K562 (cell line): ENCODE measurements around the gene MCM6. TPM values are rescaled to one million over a fixed set of nuclear protein-coding genes. Genes with fewer than 3 reads are reported as not detected.

Experiments used
- ATAC-seq: fragments of 200-7000 bp; cut with Tn5 transposase; 3 replicates; pipeline ENCODE4 v1.9.1; 2020; ENCODE audit warnings: moderate library complexity
- BruUV-seq: library from RNA; stranded (reverse); fragments of 400-500 nt; replicated peaks from 2 replicates; lab custom pipeline; 2021; lab: Mats Ljungman, UMichigan
- CTCF ChIA-PET: fragments of 300-600 bp; formaldehyde crosslinking; extraction: SDS; loops from one replicate; lab custom pipeline; 2021; ENCODE audit warnings: low intra/inter-chr PET ratio; lab: Yijun Ruan, JAX
- POLR2A ChIA-PET: fragments of 300-600, 350-650 bp; sonication (Branson Sonifier 250); formaldehyde crosslinking; extraction: SDS; loops from one replicate; lab custom pipeline; 2021; ENCODE audit warnings: antibody characterized with exemption, inconsistent platforms; lab: Yijun Ruan, JAX
- DNase-seq, 4 experiments: peaks; one replicate each; pipeline versions ENCODE4 v3.0.0 to v3.0.0-alpha.2; 2011 to 2018; ENCODE audit warnings: low spot score in 3 of 4, mixed read lengths in 3 of 4; ENCODE audit errors: extremely low read depth in 1 of 4
- FAIRE-seq: peaks from 2 replicates; lab custom pipeline; 2011; peaks lifted over from hg19 to GRCh38; lab: Jason Lieb, UNC
- H2AFZ ChIP-seq: 2 replicates; pipeline ENCODE4 v1.6.0; 2011; ENCODE audit warnings: low read depth, low read length, control low read depth, inconsistent platforms
- H3K27ac ChIP-seq: fragments of 200-600 bp; 3 replicates; pipeline ENCODE4 v1.8.0; 2011; ENCODE audit warnings: low read depth, mild to moderate bottlenecking, control low read depth, inconsistent platforms, low read length, moderate library complexity, mixed read lengths; ENCODE audit errors: extremely low read depth
- H3K27me3 ChIP-seq, 2 experiments: fragments of 300-600 bp in 1 of 2; 2 replicates in 1 of 2; 3 replicates in 1 of 2; pipeline versions ENCODE4 v1.6.0 to v1.8.0; 2011; ENCODE audit warnings: inconsistent platforms in 2 of 2, low read length in 2 of 2, mild to moderate bottlenecking in 1 of 2, mixed read lengths in 1 of 2, moderate library complexity in 1 of 2; ENCODE audit not compliant: control insufficient read depth in 2 of 2, insufficient read depth in 2 of 2
- H3K36me3 ChIP-seq: fragments of 300-600 bp; 3 replicates; pipeline ENCODE4 v1.8.0; 2011; ENCODE audit warnings: mild to moderate bottlenecking, low read length, inconsistent platforms; ENCODE audit not compliant: control insufficient read depth, insufficient read depth
- H3K4me1 ChIP-seq, 2 experiments: fragments of 200-600 bp in 1 of 2; replicated peaks in 1 of 2; 2 replicates in 1 of 2; 3 replicates in 1 of 2; pipeline versions ENCODE4 v1.5.1 to v1.8.0; 2011; ENCODE audit warnings: inconsistent platforms in 2 of 2, low read length in 2 of 2, mild to moderate bottlenecking in 1 of 2, mixed read lengths in 1 of 2, moderate library complexity in 1 of 2; ENCODE audit not compliant: control insufficient read depth in 2 of 2, insufficient read depth in 2 of 2
- H3K4me2 ChIP-seq: 2 replicates; pipeline ENCODE4 v1.6.1; 2011; ENCODE audit warnings: low read length, control low read depth, inconsistent platforms, mixed read lengths; ENCODE audit not compliant: insufficient read depth
- H3K4me3 ChIP-seq: fragments of 200-600 bp; sonication (generic), shearing (Covaris generic); 2 replicates; pipeline ENCODE4 v1.5.1; 2016; ENCODE audit warnings: control low read depth, inconsistent platforms
- H3K79me2 ChIP-seq: fragments of 200-600 bp; 3 replicates; pipeline ENCODE4 v1.8.0; 2011; ENCODE audit warnings: low read length, inconsistent platforms; ENCODE audit not compliant: control insufficient read depth, insufficient read depth
- H3K9ac ChIP-seq, 2 experiments: 2 replicates each; pipeline versions ENCODE4 v1.6.0 to v1.6.1; 2011; ENCODE audit warnings: low read depth in 2 of 2, low read length in 2 of 2, control low read depth in 1 of 2, inconsistent platforms in 1 of 2, mild to moderate bottlenecking in 1 of 2, mixed read lengths in 1 of 2; ENCODE audit not compliant: insufficient read depth in 1 of 2
- H3K9me1 ChIP-seq: one replicate; pipeline ENCODE4 v1.6.0; 2011; ENCODE audit warnings: inconsistent platforms, mild to moderate bottlenecking, low read length, moderate library complexity; ENCODE audit not compliant: control insufficient read depth, insufficient read depth
- H3K9me3 ChIP-seq: replicated peaks from 2 replicates; pipeline ENCODE4 v1.5.1; 2011; ENCODE audit warnings: low read depth, low read length, inconsistent platforms; ENCODE audit not compliant: control insufficient read depth, insufficient read depth
- H4K20me1 ChIP-seq: replicated peaks from 2 replicates; pipeline ENCODE4 v1.6.1; 2011; ENCODE audit warnings: low read length, inconsistent platforms, mixed read lengths; ENCODE audit not compliant: control insufficient read depth, insufficient read depth
- ARNT ChIP-seq, 2 experiments: fragments of 450-650 bp; IDR thresholded peaks; 2 replicates each; pipeline ENCODE4 v1.6.1; 2016; ENCODE audit warnings: mild to moderate bottlenecking in 1 of 2
- ETV1 ChIP-seq: fragments of 450-650 bp; conservative IDR thresholded peaks from 2 replicates; pipeline ENCODE4 v1.6.1; 2016; ENCODE audit warnings: missing genetic modification characterization, control low read depth, low read depth, missing compliant biosample characterization
- ETV5 ChIP-seq: sonication (generic); formaldehyde crosslinking; IDR thresholded peaks from 2 replicates; pipeline ENCODE4 v1.4.0; 2020; ENCODE audit warnings: low read depth, mild to moderate bottlenecking, missing genetic modification reagents
- ILF3 ChIP-seq: fragments of 450-650 bp; IDR thresholded peaks from 2 replicates; pipeline ENCODE4 v1.6.1; 2018; ENCODE audit warnings: antibody characterized with exemption, mild to moderate bottlenecking, moderate library complexity, borderline replicate concordance
- JUND ChIP-seq, 2 experiments: IDR thresholded peaks; 2 replicates in 1 of 2; 3 replicates in 1 of 2; pipeline ENCODE4 v1.6.1; 2011; ENCODE audit warnings: borderline replicate concordance in 2 of 2, low read depth in 2 of 2, low read length in 2 of 2, improper control_type of control experiment in 1 of 2, missing biosample characterization in 1 of 2, missing genetic modification characterization in 1 of 2, missing genetic modification reagents in 1 of 2
- MEF2A ChIP-seq: IDR thresholded peaks from 2 replicates; pipeline ENCODE4 v1.6.1; 2011; ENCODE audit warnings: low read depth, mild to moderate bottlenecking, low read length, moderate library complexity; ENCODE audit not compliant: control insufficient read depth
- NFE2 ChIP-seq: IDR thresholded peaks from 2 replicates; pipeline ENCODE4 v1.6.1; 2014; ENCODE audit warnings: antibody characterized with exemption, low read depth
- PKNOX1 ChIP-seq: fragments of 450-650 bp; IDR thresholded peaks from 2 replicates; pipeline ENCODE4 v1.6.1; 2016
- RAD21 ChIP-seq, 2 experiments: fragments of 250-450 bp in 1 of 2; fragments of 450-650 bp in 1 of 2; sonication (Bioruptor Pico) in 1 of 2; formaldehyde crosslinking in 1 of 2; IDR thresholded peaks in 1 of 2; conservative IDR thresholded peaks in 1 of 2; 2 replicates each; pipeline versions ENCODE4 v1.4.0 to v1.8.0; 2020 to 2022; ENCODE audit warnings: mild to moderate bottlenecking in 2 of 2, moderate library complexity in 1 of 2
- RCOR1 ChIP-seq, 2 experiments: IDR thresholded peaks; 2 replicates each; pipeline ENCODE4 v1.6.1; 2012; ENCODE audit warnings: low read depth in 2 of 2, low read length in 2 of 2, borderline replicate concordance in 1 of 2, improper control_type of control experiment in 1 of 2
- TAF1 ChIP-seq: IDR thresholded peaks from 2 replicates; pipeline ENCODE4 v1.6.1; 2011; ENCODE audit warnings: mild to moderate bottlenecking, low read length, moderate library complexity; ENCODE audit not compliant: insufficient read depth, control insufficient read depth, severe bottlenecking; ENCODE audit errors: extremely low read depth
- ZNF316 ChIP-seq: fragments of 450-650 bp; IDR thresholded peaks from 2 replicates; pipeline ENCODE4 v1.6.1; 2016
- ZNF354B ChIP-seq: fragments of 250-450 bp; sonication (Bioruptor Pico); IDR thresholded peaks from 2 replicates; pipeline ENCODE4 v1.4.0; 2020
- ZNF436 ChIP-seq: fragments of 250-450, 450-650 bp; sonication (Bioruptor Pico); formaldehyde crosslinking; IDR thresholded peaks from 2 replicates; pipeline ENCODE4 v1.7.0; 2020; ENCODE audit warnings: mild to moderate bottlenecking
- WGBS: fragments of 100-300 bp; shearing (Covaris generic); methylation state at CpG from one replicate; pipeline ENCODE4 v1.1.6; 2016; ENCODE audit warnings: low coverage, mixed read lengths; ENCODE audit not compliant: insufficient coverage; ENCODE audit errors: missing lambda C conversion rate; 5-methylcytosine and 5-hydroxymethylcytosine counted together
- in situ Hi-C: fragments of 300-500 bp; cut with MboI; formaldehyde crosslinking; loops from 4 replicates; pipeline ENCODE4 v1.15.0; 2018; ENCODE audit warnings: inconsistent platforms, mixed read lengths
- intact Hi-C: fragments of 100-400 bp; cut with micrococcal nuclease; formaldehyde crosslinking; loops from 2 replicates; pipeline ENCODE4 v1.14.2; 2022
- polyA plus RNA-seq, 8 experiments: library from polyadenylated mRNA; depleted of rRNA in 4 of 8; stranded (reverse) in 5 of 8; unstranded in 3 of 8; fragments of >200 nt; fragmentation: Nextera tagmentation in 2 of 8; fragmentation: Illumina TruSeq in 1 of 8; extraction: Ambion mirVana in 2 of 8; extraction: Trizol in 1 of 8; gene quantifications; 2 replicates each; pipeline versions ENCODE4 v1.2.1 to v1.2.3, GENCODE V29; 2011 to 2014; ENCODE audit warnings: inconsistent platforms in 1 of 8, missing spikeins in 1 of 8
- total RNA-seq, 7 experiments: library from RNA; depleted of rRNA in 6 of 7; stranded (reverse); fragments of >200 nt in 6 of 7; fragmentation: Illumina TruSeq in 2 of 7; extraction: Trizol in 2 of 7; gene quantifications; 2 replicates each; pipeline versions ENCODE4 v1.2.1 to v1.2.3, GENCODE V29; 2011 to 2021; ENCODE audit warnings: low replicate concordance in 1 of 7

The MCM6 gene
- total and polyA plus RNA-seq, 9 of the 15 experiments (the other 6 are each of a cell fraction or from before 2014, with no cell fraction given): 42.6 to 133 (median 82.4) TPM

GRCh38 chr2:135894930-135895329 lies 18.7 kb upstream of the MCM6 start:
- no peak overlapping the region for H3K27ac ChIP-seq
- WGBS: 56% methylated on average over 1 of the region's 1 CpG
- H3K9me1 ChIP-seq: no peaks in the 10 kb centered on the region
- DNase-seq (no peak), ATAC-seq (no peak), FAIRE-seq (peak; percentile 65)
- H4K20me1 ChIP-seq: no peaks in the 10 kb centered on the region
- peaks cover 5 to 18% of the 10 kb centered on the region in 2 experiments; a peak in 4 of 5 replicates for H3K4me1 ChIP-seq
- ChIA-PET POLR2A (interaction anchor here (0.7 kb wide), 2 partner anchors 118 to 174 kb away, joined by 3 to 6 read pairs; no protein-coding TSS in a partner anchor), CTCF (no interaction called here)
- no peaks in the 10 kb centered on the region for H3K9me3 ChIP-seq
- BruUV-seq: no TSS peak
- in situ Hi-C loops (no loop called here), intact Hi-C loops (no loop called here)
- no peaks in the 10 kb centered on the region for H3K27me3 ChIP-seq
- no peak overlapping the region for H3K9ac ChIP-seq
- H3K79me2 ChIP-seq: no peaks in the 10 kb centered on the region
- no peak overlapping the region for H2AFZ ChIP-seq
- TF ChIP-seq TAF1: no peak
- H3K4me2 ChIP-seq: no peak overlapping the region
- no peak overlapping the region for H3K4me3 ChIP-seq
- no peaks in the 10 kb centered on the region for H3K36me3 ChIP-seq

GRCh38 chr2:135893374-135893794 lies 17.1 kb upstream of the MCM6 start:
- Histone ChIP-seq H3K9me1 (no peaks in the 10 kb centered on the region), H3K4me2 (no peak overlapping the region; the same call in 1 of the 2 replicates), H4K20me1 (no peaks in the 10 kb centered on the region), H3K9me3 (no peaks in the 10 kb centered on the region; the same call in 1 of the 2 replicates), H3K4me3 (no peak overlapping the region), H3K4me1 (peaks cover 0 to 7% of the 10 kb centered on the region in 2 experiments; a peak in 2 of 5 replicates), H3K27me3 (no peaks in the 10 kb centered on the region), H3K9ac (no peak overlapping the region), H2AFZ (peak overlapping the region; percentile 68), H3K27ac (no peak overlapping the region), H3K36me3 (no peaks in the 10 kb centered on the region), H3K79me2 (no peaks in the 10 kb centered on the region)
- WGBS: 20% methylated on average over 2 of the region's 2 CpGs
- BruUV-seq: no TSS peak
- peak in 2 of 4 experiments; percentile 17 to 33 for DNase-seq
- POLR2A ChIA-PET: interaction anchor here (0.8 to 2.1 kb wide), 3 partner anchors 10 to 18 kb away, joined by 3 to 17 read pairs (median 5); partner anchors contain the start of gene MCM6
- CTCF ChIA-PET: no interaction called here
- ATAC-seq: peak; percentile 73
- in situ Hi-C loops (no loop called here), intact Hi-C loops (loop anchor here (1.0 kb wide), 1 partner anchor 28 kb away; no protein-coding TSS in a partner anchor)
- peak; percentile 32 for FAIRE-seq
- TF ChIP-seq ZNF316: peak; percentile 83
- TF ChIP-seq JUND (IDR thresholded peaks at IDR 0.05; ENCODE audit: borderline replicate concordance, low read depth, low read length): peak; percentile 42; the same call in 1 of the 2 replicates
- TF ChIP-seq JUND (tag; IDR thresholded peaks at IDR 0.05; ENCODE audit: borderline replicate concordance, low read depth, low read length): no peak; the same call in 2 of the 3 replicates
- peak; percentile 63; the same call in 1 of the 2 replicates for TF ChIP-seq PKNOX1
- peak in 1 of 2 experiments; percentile 18; a peak in 1 of 4 replicates for TF ChIP-seq RAD21 (CRISPR knock-in tag; conservative IDR thresholded peaks at IDR 0.05 in 1 of 2, IDR thresholded peaks at IDR 0.05 in 1 of 2)
- no peak for TF ChIP-seq ILF3
- no peak for TF ChIP-seq ZNF354B (CRISPR knock-in tag)
- TF ChIP-seq ZNF436: no peak
- TF ChIP-seq RCOR1 (IDR thresholded peaks at IDR 0.05; ENCODE audit: borderline replicate concordance in 1 of 2, low read depth in 2 of 2, low read length in 2 of 2): 0 out of 4 replicates have a peak, but pooled peaks of 1 of the 2 experiments have one; percentile 30
- peak; percentile 85; the same call in 1 of the 2 replicates for TF ChIP-seq MEF2A
- TF ChIP-seq ETV5: 0 out of 2 replicates have a peak, but pooled peaks have one; percentile 27
- TF ChIP-seq ARNT (IDR thresholded peaks at IDR 0.05): 0 out of 4 replicates have a peak, but pooled peaks of 1 of the 2 experiments have one; percentile 46
- peak; percentile 66 for TF ChIP-seq ETV1 (tag)
- TF ChIP-seq NFE2: peak; percentile 83
